ENCODE data around the gene MALL.
"Not testable (repeated sequence)": the region's sequence is repeated elsewhere in the genome, so short reads cannot be mapped to it uniquely, and the experiment has no call there.

Gene MALL

GRCh38 chr2:110049769-110050168, 65.9 kb downstream of the MALL start:
- DNase-seq, result not testable (repeated sequence)

GRCh38 chr2:110048255-110049197, 67.1 kb downstream of the MALL start:
- DNase-seq, result not testable (repeated sequence)

GRCh38 chr2:110047225-110047624, 68.4 kb downstream of the MALL start:
- not testable (repeated sequence) for DNase-seq

DNA sequence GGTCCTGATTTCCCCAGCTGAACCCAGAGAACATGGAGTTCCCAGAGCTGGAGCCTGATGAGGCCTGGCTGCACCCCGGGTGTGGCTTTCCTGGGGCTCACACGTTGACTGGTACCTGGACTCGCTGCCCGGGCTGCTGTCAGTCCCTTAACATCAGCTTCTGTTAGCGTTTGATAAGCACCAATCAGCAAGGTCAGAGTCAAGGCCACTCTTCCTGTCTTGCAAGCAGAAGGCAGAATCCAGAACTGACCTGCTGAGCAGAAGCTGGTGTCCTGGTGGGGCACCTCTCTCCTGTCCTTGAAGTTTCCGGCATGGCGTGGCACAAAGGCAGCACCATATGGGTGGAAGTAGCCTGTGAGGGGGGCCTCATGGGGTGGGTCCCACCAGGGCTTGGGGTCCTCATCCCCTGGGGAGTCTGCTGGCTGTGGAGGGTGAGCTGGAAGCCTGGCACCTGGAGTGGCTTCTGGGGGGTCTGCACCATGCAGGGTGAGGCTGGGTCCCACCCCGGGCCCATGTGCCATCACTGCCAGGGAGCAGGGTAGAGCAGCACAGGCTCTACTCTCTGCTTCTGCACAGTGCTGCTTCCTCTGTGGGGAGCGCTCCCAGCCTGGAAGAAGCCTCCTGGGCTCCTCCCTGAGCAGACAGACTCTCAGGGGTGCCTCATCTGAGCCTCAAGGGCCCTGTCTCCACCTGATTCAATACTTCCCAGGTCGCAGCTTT, 73.5 kb downstream of the MALL start:
- not testable (repeated sequence) for DNase-seq

DNA sequence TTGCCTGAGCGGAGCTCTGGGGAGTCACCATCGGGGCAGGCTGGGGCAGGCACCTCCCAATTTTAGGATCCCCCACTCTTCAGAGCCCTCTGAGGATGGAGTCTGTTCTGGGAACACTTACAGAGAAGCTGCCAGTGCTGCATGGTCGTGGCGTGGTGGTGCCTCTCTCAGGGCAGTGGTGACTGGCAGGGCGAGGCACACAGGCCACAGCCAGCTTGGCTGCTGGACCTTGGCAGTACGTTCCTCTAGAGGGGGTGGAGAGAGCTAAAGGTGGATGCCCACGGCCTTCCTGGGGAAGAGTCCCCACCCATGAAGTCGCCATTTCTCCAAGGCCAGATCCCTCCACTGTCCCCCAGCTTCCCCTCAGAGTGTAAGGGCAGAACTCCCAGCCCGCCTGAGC, 78.3 kb downstream of the MALL start:
- not testable (repeated sequence) for DNase-seq

DNA sequence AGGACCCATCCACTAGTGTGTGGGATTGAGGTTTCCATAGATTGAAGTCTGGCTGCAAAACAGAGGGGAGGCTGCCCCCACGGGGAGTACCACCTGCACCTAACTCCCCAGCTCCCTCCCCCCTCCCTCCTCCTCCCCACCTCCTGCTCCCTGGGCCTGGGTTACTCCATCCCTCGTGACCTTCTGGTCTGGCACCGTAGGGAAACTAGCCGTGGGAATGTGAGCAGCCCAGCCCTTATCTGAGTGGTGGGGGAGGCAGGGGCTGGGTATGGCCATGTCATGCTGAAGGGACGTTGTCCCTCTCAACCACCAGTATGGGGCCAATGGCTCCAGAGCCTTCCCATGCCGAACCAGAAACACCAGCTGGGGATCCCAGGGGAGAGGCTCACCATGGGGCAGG, 80.2 kb downstream of the MALL start:
- DNase-seq, result not testable (repeated sequence)

DNA sequence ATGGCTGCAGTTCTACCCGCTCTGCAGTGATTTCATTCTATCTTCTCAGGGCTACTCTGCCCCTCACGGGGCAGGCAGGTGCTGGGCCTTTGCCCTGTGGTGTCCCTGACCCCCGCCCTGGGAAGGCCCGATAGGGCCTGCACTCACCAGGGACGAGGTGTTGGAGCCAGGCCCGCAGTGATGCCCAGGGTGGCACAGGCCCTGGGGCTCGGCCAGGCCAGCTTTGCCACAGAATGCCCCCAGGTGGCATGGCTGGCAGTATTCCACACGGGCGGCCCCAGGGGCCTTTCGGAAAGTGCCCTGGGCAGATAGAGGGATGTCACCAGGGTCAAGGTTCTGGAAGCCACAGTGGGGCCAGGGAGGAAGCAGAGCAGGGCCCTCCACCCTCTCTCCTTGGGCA, 80.7 kb downstream of the MALL start:
- DNase-seq, result not testable (repeated sequence)
